Cardiac muscle cell (in vitro differentiated cells and primary cell): ENCODE results near the gene GMNN. TPM values are rescaled to one million over a fixed set of nuclear protein-coding genes. Genes with fewer than 3 reads are reported as not detected.
A peak's percentile ranks its signal among the peaks of the same experiment; 100 is the strongest.
"Not testable (repeated sequence)": the region's sequence is repeated elsewhere in the genome, so short reads cannot be mapped to it uniquely, and the experiment has no call there.

Source experiments
- DNase-seq, 2 donors: peaks; one replicate each; pipeline versions ENCODE4 v3.0.0 to v3.0.0-alpha.2; 2010 to 2017; ENCODE audit warnings: low read depth in 1 of 2, low spot score in 1 of 2
- H3K27ac ChIP-seq: fragments of 200-600 bp; sonication (generic); 2 replicates; pipeline ENCODE4 v1.5.1; 2016
- H3K27me3 ChIP-seq: fragments of 200-600 bp; sonication (generic); 2 replicates; pipeline ENCODE4 v1.6.0; 2016; ENCODE audit warnings: control low read depth
- H3K36me3 ChIP-seq: fragments of 200-600 bp; sonication (generic); 2 replicates; pipeline ENCODE4 v1.5.1; 2016; ENCODE audit warnings: control low read depth
- H3K4me1 ChIP-seq: fragments of 200-600 bp; sonication (generic); 2 replicates; pipeline ENCODE4 v1.8.1; 2017; ENCODE audit warnings: low read depth, mild to moderate bottlenecking, mixed run types
- H3K4me3 ChIP-seq: fragments of 200-600 bp; sonication (generic); 2 replicates; pipeline ENCODE4 v1.5.1; 2016; ENCODE audit warnings: mild to moderate bottlenecking
- H3K9me3 ChIP-seq: fragments of 200-600 bp; sonication (generic); 2 replicates; pipeline ENCODE4 v1.5.1; 2017; ENCODE audit warnings: low read depth, mild to moderate bottlenecking, control low read depth
- polyA plus RNA-seq: library from polyadenylated mRNA; unstranded; fragments of >200 nt; fragmentation: Nextera tagmentation; extraction: Ambion mirVana; gene quantifications from 2 replicates; pipeline ENCODE4 v1.2.1, GENCODE V29; 2016
- total RNA-seq: library from RNA; depleted of rRNA; stranded (reverse); fragments of >200 nt; gene quantifications from 2 replicates; pipeline ENCODE4 v1.2.3, GENCODE V29; 2016
- TF ChIP-seq, protein P1 (sequence below): IDR thresholded peaks from 2 replicates; pipeline ENCODE4 v1.5.1; 2012; ENCODE audit warnings: low read depth, mild to moderate bottlenecking, low read length

Gene GMNN
- 30.2 and 33.4 TPM in 2 replicates for total RNA-seq
- polyA plus RNA-seq: 69.3 and 82.7 TPM in 2 replicates

DNA sequence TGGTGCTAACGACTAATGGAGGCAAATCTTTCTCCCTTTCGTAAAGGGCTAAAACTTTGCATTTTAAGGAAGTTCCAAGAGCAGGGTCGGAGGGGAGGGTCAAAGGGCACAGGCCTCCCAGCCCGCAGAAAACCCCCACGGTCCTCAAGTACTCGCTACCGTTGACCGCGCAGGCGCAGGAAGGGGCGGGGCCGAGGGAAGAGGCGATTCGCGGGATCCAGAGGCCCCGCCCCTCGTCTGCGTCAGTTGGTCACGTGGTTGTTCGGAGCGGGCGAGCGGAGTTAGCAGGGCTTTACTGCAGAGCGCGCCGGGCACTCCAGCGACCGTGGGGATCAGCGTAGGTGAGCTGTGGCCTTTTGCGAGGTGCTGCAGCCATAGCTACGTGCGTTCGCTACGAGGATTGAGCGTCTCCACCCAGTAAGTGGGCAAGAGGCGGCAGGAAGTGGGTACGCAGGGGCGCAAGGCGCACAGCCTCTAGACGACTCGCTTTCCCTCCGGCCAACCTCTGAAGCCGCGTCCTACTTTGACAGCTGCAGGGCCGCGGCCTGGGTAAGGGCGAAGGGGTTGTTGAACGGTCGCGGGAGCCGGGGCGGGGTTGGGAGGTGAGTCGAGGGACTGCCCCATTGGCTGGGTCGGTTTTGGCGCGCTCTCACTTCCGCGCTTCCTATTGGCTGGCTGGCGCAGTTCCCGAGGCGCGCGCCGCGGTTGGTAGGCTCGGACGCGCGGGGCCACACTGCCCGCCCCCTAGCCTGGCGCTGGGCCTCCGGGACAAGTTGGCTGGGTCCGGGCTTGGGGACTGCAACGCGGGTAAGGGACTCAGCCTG lies at the start of gene GMNN:
GMNN (plus strand) TSS at position 242 of the 824 bp plus-strand sequence. CDS start 2,310 bp downstream, outside the sequence.
- Histone ChIP-seq H3K9me3 (no peaks in the 10 kb centered on the region), H3K4me3 (peak within 1 kb of the TSS; percentile 75), H3K4me1 (peaks cover 16% of the 10 kb centered on the region), H3K36me3 (no peaks in the 10 kb centered on the region), H3K27me3 (no peaks in the 10 kb centered on the region), H3K27ac (peak within 1 kb of the TSS; percentile 94)
- DNase-seq: peak; percentile 96 to 98
- TF ChIP-seq, protein P1, sequence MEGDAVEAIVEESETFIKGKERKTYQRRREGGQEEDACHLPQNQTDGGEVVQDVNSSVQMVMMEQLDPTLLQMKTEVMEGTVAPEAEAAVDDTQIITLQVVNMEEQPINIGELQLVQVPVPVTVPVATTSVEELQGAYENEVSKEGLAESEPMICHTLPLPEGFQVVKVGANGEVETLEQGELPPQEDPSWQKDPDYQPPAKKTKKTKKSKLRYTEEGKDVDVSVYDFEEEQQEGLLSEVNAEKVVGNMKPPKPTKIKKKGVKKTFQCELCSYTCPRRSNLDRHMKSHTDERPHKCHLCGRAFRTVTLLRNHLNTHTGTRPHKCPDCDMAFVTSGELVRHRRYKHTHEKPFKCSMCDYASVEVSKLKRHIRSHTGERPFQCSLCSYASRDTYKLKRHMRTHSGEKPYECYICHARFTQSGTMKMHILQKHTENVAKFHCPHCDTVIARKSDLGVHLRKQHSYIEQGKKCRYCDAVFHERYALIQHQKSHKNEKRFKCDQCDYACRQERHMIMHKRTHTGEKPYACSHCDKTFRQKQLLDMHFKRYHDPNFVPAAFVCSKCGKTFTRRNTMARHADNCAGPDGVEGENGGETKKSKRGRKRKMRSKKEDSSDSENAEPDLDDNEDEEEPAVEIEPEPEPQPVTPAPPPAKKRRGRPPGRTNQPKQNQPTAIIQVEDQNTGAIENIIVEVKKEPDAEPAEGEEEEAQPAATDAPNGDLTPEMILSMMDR: no peak

DNA sequence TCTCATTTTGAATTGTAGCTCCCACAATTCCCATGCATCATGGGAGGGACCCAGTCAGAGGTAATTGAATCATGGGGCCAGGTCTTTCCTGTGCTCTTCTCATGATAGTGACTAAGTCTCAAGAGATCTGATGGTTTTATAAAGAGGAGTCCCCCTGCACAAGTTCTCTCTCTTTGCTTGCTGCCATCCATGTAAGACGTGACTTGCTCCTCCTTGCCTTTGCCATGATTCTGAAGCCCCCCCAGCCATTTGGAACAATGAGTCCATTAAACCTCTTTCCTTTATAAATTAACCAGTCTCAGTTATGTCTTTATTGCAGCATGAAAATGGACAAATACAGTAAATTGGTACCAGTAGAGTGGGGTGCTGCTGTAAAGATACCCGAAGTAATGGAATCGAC lies 44.1 kb upstream of the GMNN start:
- H3K4me3 ChIP-seq, DNase-seq, H3K9me3 ChIP-seq, H3K4me1 ChIP-seq, H3K36me3 ChIP-seq, H3K27me3 ChIP-seq, H3K27ac ChIP-seq: not testable (repeated sequence)

DNA sequence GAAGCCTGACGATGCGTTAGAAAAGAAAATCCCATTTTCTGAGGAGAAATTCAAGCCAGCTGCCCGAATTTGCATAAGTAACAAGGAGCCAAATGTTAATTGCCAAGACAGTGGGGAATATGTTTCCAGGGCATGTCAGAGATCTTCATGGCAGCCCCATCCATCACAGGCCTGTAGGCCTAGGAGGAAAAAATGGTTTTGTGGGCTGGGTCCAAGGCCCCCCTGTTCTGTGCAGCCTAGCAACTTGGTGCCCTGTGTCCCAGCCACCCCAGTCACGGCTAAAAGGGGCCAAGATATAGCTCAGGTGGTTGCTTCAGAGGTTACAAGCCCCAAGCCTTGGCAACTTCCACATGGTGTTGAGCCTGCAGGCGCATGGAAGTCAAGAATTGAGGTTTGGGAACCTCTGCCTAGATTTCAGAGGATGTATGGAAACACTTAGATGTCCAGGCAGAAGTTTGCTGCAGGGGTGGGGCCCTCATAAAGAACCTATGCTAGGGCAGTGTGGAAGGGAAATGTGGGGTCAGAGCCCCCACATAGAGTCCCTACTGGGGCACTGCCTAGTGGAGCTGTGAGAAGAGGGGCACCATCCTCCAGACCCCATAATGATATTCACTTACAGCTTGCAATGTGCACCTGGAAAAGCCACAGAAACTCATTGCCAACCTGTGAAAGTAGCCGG lies 43.1 kb upstream of the GMNN start:
- DNase-seq: not testable (repeated sequence)

DNA sequence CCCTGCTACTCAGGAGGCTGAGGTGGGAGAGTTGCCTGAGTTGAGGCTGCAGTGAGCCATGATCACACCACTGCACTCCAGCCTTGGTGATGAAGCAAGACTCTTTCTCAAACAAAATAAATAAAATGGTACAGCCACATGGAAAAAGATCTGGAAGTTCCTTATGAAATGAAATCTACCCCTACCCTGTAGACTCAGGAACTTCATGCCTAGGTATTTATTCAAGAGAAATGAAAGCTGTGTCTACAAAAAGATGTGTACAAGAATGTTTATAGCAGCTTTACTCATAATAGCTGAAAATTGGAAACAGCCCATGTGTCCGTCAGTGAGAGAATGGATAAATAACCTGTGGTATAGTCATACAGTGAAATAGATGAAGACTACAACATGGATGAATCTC lies 40.6 kb upstream of the GMNN start:
- Histone ChIP-seq H3K27me3 (no peaks in the 10 kb centered on the region), H3K9me3 (no peaks in the 10 kb centered on the region), H3K4me3 (no peak overlapping the region), H3K4me1 (no peaks in the 10 kb centered on the region), H3K36me3 (no peaks in the 10 kb centered on the region), H3K27ac (no peak overlapping the region)
- TF ChIP-seq, protein P1: no peak
- DNase-seq: no peak

More for the DNA sequence above, 43.1 kb upstream of the GMNN start:
- H3K27me3 ChIP-seq, H3K4me1 ChIP-seq, H3K36me3 ChIP-seq, H3K4me3 ChIP-seq, H3K27ac ChIP-seq, H3K9me3 ChIP-seq: not testable (repeated sequence)

DNA sequence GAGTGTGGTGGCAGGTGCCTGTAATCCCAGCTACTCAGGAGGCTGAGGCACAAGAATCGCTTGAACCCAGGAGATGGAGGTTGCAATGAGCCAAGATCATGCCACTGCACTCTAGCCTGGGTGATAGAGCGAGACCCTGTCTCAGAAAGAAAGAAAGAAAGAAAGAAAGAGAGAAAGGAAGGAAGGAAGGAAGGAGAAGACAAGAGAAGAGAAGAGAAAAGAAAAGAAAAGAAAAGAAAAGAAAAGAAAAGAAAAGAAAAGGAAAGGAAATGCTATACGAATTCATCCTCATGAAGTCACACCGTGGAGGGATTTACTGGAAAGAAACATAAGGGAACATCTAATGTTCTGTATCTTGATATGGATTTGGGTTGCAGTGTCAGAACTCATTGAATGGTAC lies 40.0 kb upstream of the GMNN start:
- not testable (repeated sequence) for H3K27ac ChIP-seq, H3K36me3 ChIP-seq, H3K9me3 ChIP-seq, DNase-seq, H3K4me1 ChIP-seq, H3K27me3 ChIP-seq, H3K4me3 ChIP-seq

DNA sequence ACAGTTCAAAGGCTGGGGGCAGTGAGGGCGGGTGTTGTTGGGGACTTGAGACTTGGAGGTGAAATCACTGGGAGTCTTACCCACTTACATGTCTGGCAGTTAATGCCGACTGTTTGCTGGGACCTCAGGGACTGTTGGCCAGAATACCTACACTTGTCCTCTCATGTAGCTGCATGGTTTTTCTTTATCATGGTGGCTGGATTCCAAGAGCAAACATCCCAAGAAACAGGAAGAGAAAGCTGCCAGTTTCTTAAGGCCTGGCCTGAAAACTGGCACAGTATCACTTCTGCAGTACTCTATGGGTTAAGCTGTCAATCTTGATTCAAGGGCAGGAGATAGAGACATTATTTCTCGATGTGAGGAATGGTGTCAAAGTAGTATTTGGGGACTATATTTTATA lies 36.0 kb upstream of the GMNN start:
- H3K27me3 ChIP-seq: no peaks in the 10 kb centered on the region
- peak in 1 of 2 donors; percentile 47 for DNase-seq
- no peak overlapping the region for H3K4me3 ChIP-seq
- no peaks in the 10 kb centered on the region for H3K9me3 ChIP-seq
- no peaks in the 10 kb centered on the region for H3K36me3 ChIP-seq
- H3K4me1 ChIP-seq: no peaks in the 10 kb centered on the region
- TF ChIP-seq, protein P1: no peak
- no peak overlapping the region for H3K27ac ChIP-seq

DNA sequence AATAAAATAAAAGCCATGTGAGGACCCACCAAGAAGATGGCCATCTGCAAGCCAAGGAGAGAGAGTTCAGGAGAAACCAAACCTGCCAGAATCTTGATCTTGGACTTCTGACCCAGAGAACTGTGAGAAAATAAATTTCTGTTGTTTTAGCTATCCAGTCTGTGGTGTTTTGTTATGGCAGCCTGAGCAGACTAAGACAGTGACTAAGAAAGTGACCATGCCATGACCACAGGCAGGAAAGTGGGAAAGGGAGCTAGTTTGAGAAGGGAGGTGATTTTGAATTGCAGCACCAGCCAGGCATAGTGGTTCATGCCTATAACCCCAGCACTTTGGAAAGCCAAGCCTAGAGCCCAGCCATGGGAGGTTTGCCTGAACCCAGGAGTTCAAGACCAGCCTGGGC lies 33.9 kb upstream of the GMNN start:
- no peak for DNase-seq
- H3K9me3 ChIP-seq: no peaks in the 10 kb centered on the region
- no peak overlapping the region for H3K27ac ChIP-seq
- H3K27me3 ChIP-seq: no peaks in the 10 kb centered on the region
- no peak overlapping the region for H3K4me3 ChIP-seq
- H3K36me3 ChIP-seq: no peaks in the 10 kb centered on the region
- TF ChIP-seq, protein P1: no peak
- no peaks in the 10 kb centered on the region for H3K4me1 ChIP-seq
